RPMI8226 (cell line): ENCODE results near the gene SLC30A7.

Experiments
- DNase-seq: peaks from one replicate; pipeline ENCODE4 v3.0.0-alpha.2; 2015

The SLC30A7 gene

GRCh38 chr1:101030881-101031280 is 135.0 kb downstream of the SLC30A7 start:
- no peak for DNase-seq
